PC-3 (cell line): ENCODE results near the gene NOD1. TPM values are rescaled to one million over a fixed set of nuclear protein-coding genes. Genes with fewer than 3 reads are reported as not detected.

Source experiments
- ATAC-seq: fragments of 200-7000 bp; cut with Tn5 transposase; 2 replicates; pipeline ENCODE4 v1.9.1; 2020; ENCODE audit warnings: mild to moderate bottlenecking, moderate library complexity
- BruUV-seq: library from RNA; stranded (reverse); fragments of 400-500 nt; replicated peaks from 2 replicates; lab custom pipeline; 2021; lab: Mats Ljungman, UMichigan
- CTCF ChIA-PET: fragments of 300-600 bp; sonication (Branson Sonifier 250); formaldehyde crosslinking; loops from one replicate; lab custom pipeline; 2022; ENCODE audit warnings: antibody characterized with exemption; lab: Charles Lee
- POLR2A ChIA-PET: fragments of 300-600 bp; sonication (Branson Sonifier 250); formaldehyde crosslinking; loops from one replicate; lab custom pipeline; 2022; ENCODE audit warnings: antibody characterized with exemption; ENCODE audit not compliant: unreplicated experiment; lab: Charles Lee
- DNase-seq: peaks from one replicate; pipeline ENCODE4 v3.0.0-alpha.2; 2015
- H2AFZ ChIP-seq: fragments of 300-600 bp; sonication (generic); 2 replicates; pipeline ENCODE4 v1.6.0; 2016; ENCODE audit warnings: antibody characterized with exemption, low read length
- H3F3A ChIP-seq: fragments of 300-600 bp; sonication (generic); one replicate; pipeline ENCODE4 v1.6.0; 2017; ENCODE audit warnings: antibody characterized with exemption, low read length, control low read depth, mild to moderate bottlenecking; ENCODE audit not compliant: unreplicated experiment
- H3K27ac ChIP-seq: fragments of 300-600 bp; sonication (generic); 2 replicates; pipeline ENCODE4 v1.5.1; 2016; ENCODE audit warnings: mild to moderate bottlenecking, low read length
- H3K27me3 ChIP-seq: fragments of 300-600 bp; sonication (generic); 2 replicates; pipeline ENCODE4 v1.6.1; 2016; ENCODE audit warnings: low read length, mixed read lengths
- H3K36me3 ChIP-seq: fragments of 300-600 bp; sonication (generic); 2 replicates; pipeline ENCODE4 v1.6.1; 2016; ENCODE audit warnings: low read depth, mixed run types, low read length, mixed read lengths
- H3K4me1 ChIP-seq: fragments of 300-600 bp; sonication (generic); 2 replicates; pipeline ENCODE4 v1.5.1; 2016; ENCODE audit warnings: low read length; ENCODE audit not compliant: insufficient read depth
- H3K4me2 ChIP-seq: fragments of 300-600 bp; sonication (generic); 2 replicates; pipeline ENCODE4 v1.6.0; 2016; ENCODE audit warnings: low read length
- H3K4me3 ChIP-seq: fragments of 300-600 bp; sonication (generic); 2 replicates; pipeline ENCODE4 v1.5.1; 2016; ENCODE audit warnings: mild to moderate bottlenecking, low read length, mixed read lengths
- H3K79me2 ChIP-seq: fragments of 300-600 bp; sonication (generic); 2 replicates; pipeline ENCODE4 v1.6.1; 2017; ENCODE audit warnings: low read length, mixed read lengths
- H3K9ac ChIP-seq: fragments of 300-600 bp; sonication (generic); 2 replicates; pipeline ENCODE4 v1.6.0; 2016; ENCODE audit warnings: mild to moderate bottlenecking, low read length
- H3K9me2 ChIP-seq: fragments of 300-600 bp; sonication (generic); replicated peaks from 2 replicates; pipeline ENCODE4 v1.6.1; 2016; ENCODE audit warnings: mixed run types, low read length, mixed read lengths
- H3K9me3 ChIP-seq: fragments of 300-600 bp; sonication (generic); 2 replicates; pipeline ENCODE4 v1.6.1; 2016; ENCODE audit warnings: low read length, mixed read lengths
- H4K20me1 ChIP-seq: fragments of 300-600 bp; sonication (generic); 2 replicates; pipeline ENCODE4 v1.6.1; 2016; ENCODE audit warnings: low read length, mixed read lengths
- CTCF ChIP-seq: fragments of 300-600 bp; sonication (generic); conservative IDR thresholded peaks from 2 replicates; pipeline ENCODE4 v1.5.1; 2017; ENCODE audit warnings: antibody characterized with exemption, low read depth, mild to moderate bottlenecking, low read length
- EZH2 ChIP-seq: fragments of 300-600 bp; sonication (generic); IDR thresholded peaks from one replicate; pipeline ENCODE4 v1.6.1; 2017; ENCODE audit warnings: antibody characterized with exemption, mild to moderate bottlenecking, low read length; ENCODE audit not compliant: unreplicated experiment
- EZH2phosphoT487 ChIP-seq: fragments of 300-600 bp; sonication (generic); IDR thresholded peaks from 2 replicates; pipeline ENCODE4 v1.6.1; 2018; ENCODE audit warnings: mild to moderate bottlenecking, antibody characterized with exemption, low read length, borderline replicate concordance
- intact Hi-C: fragments of 100-400 bp; cut with micrococcal nuclease; formaldehyde crosslinking; loops from 2 replicates; pipeline ENCODE4 v1.9.0; 2023
- total RNA-seq: library from RNA; depleted of rRNA; stranded (reverse); fragments of >200 nt; gene quantifications from 2 replicates; pipeline ENCODE4 v1.2.3, GENCODE V29; 2014

NOD1 gene
- total RNA-seq, 1 experiment from 2014 or later: 5.9 TPM

DNA sequence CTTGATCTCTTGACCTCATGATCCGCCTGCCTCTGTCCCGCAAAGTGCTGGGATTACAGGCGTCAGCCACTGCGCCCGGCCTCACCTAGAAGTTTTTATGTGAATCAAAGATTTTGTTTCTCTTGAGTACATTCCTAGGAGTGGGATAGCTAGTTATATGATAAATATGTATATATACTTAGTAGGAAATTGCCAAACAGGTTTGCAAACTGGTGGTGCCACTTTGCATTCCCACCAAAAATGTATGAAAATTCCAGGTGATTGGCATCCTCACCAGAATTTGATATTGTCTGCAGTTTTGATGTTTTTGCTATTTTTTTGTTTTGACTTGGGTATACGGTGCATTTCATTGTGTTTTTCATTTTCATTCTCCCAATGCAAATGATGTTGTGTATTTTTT is 86.8 kb downstream of the NOD1 start:
- CTCF ChIA-PET: no interaction called here
- no peaks in the 10 kb centered on the region for H3K27me3 ChIP-seq
- no peak overlapping the region for H2AFZ ChIP-seq
- no peak overlapping the region for H3K4me2 ChIP-seq
- H3K9ac ChIP-seq: no peak overlapping the region
- no peaks in the 10 kb centered on the region for H3K9me2 ChIP-seq
- H3F3A ChIP-seq: no peaks in the 10 kb centered on the region
- no peak overlapping the region for H3K4me3 ChIP-seq
- H3K27ac ChIP-seq: no peak overlapping the region
- H3K9me3 ChIP-seq: no peaks in the 10 kb centered on the region
- BruUV-seq: no TSS peak
- no peak for TF ChIP-seq CTCF
- no peak for TF ChIP-seq EZH2phosphoT487
- TF ChIP-seq EZH2: no peak
- no peak for ATAC-seq
- H3K36me3 ChIP-seq: no peaks in the 10 kb centered on the region
- H3K4me1 ChIP-seq: peaks cover 11% of the 10 kb centered on the region; the same call in 1 of the 2 replicates
- intact Hi-C loops: no loop called here
- POLR2A ChIA-PET: no interaction called here
- H3K79me2 ChIP-seq: no peaks in the 10 kb centered on the region
- H4K20me1 ChIP-seq: no peaks in the 10 kb centered on the region
- DNase-seq: peak; percentile 60

DNA sequence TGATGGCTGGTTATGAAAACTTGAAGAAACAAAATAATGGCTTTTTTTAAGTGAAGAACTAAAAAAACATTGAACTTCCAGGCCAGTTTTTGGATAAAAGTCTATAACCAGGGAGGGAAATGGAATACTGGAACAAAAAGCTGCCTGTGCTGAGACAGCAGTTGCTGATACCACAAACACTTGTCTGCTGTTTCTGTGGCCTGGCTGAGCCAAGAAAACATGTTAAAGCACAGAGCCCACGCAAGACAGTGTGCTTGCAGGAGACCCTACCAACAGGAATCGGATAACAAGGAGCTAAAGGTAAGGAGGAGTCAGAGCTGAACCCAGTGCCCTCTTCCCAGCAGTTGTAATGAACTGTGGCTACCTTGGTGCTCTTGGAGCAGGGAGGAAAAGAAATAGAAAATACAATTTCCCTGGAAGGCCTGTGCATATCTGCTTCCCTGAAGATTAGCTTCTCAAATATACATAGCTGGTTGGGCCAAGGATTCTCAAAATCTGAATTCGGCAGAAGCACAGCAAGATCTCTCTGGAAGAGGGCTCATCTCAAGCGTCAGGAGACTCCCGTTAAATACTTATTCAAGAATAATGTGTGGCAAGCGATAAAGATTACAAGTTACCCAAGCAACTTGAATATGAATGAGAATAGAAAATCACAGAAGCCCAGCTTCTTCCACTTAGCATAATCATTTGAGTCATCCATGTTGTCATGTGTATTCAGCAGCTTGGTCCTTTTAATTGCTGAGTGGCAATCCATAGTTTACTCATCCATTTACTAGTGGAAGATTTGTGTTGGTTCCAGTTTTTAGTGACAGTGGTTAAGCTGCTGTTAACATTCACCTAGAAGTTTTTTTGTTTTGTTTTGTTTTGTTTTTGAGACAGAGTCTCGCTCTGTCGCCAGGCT is 87.6 kb downstream of the NOD1 start:
- ChIA-PET POLR2A (no interaction called here), CTCF (no interaction called here)
- DNase-seq: no peak
- BruUV-seq: no TSS peak
- no peaks in the 10 kb centered on the region for H3K36me3 ChIP-seq
- no peaks in the 10 kb centered on the region for H3K79me2 ChIP-seq
- no peaks in the 10 kb centered on the region for H3F3A ChIP-seq
- H2AFZ ChIP-seq: no peak overlapping the region
- no peaks in the 10 kb centered on the region for H3K9me3 ChIP-seq
- no peaks in the 10 kb centered on the region for H3K9me2 ChIP-seq
- H3K4me2 ChIP-seq: no peak overlapping the region
- H3K27ac ChIP-seq: no peak overlapping the region
- no peak overlapping the region for H3K4me3 ChIP-seq
- TF ChIP-seq EZH2phosphoT487: no peak
- no peak for TF ChIP-seq CTCF
- TF ChIP-seq EZH2: no peak
- intact Hi-C loops: no loop called here
- H3K4me1 ChIP-seq: peaks cover 11% of the 10 kb centered on the region; the same call in 1 of the 2 replicates
- no peaks in the 10 kb centered on the region for H4K20me1 ChIP-seq
- no peak overlapping the region for H3K9ac ChIP-seq
- ATAC-seq: no peak
- no peaks in the 10 kb centered on the region for H3K27me3 ChIP-seq

DNA sequence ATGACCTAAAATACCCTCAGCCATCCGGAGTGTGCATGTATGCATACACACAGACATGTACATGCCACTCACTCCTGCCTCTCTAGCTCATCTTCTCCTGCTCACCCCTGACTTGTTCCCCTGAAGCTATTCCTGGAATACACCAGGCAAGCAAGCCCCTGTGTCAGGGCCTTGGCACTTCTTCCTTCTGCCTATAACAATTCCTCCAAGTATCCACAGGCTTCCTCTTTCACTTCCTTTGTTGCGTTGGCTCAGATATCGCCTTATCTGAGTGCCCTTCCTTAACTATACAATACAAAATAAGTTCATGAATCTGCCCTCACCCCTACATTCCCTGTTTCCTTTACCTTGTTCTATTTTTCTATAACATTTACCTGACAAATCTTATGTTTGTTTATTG is 88.8 kb downstream of the NOD1 start:
- H3K9ac ChIP-seq: no peak overlapping the region
- no peak overlapping the region for H3K27ac ChIP-seq
- DNase-seq: no peak
- no peaks in the 10 kb centered on the region for H3K27me3 ChIP-seq
- POLR2A ChIA-PET: no interaction called here
- H3K4me1 ChIP-seq: peaks cover 11% of the 10 kb centered on the region; the same call in 1 of the 2 replicates
- no peaks in the 10 kb centered on the region for H3F3A ChIP-seq
- no TSS peak for BruUV-seq
- no peaks in the 10 kb centered on the region for H3K36me3 ChIP-seq
- no peak overlapping the region for H3K4me2 ChIP-seq
- no peaks in the 10 kb centered on the region for H3K79me2 ChIP-seq
- H3K9me2 ChIP-seq: no peaks in the 10 kb centered on the region
- H4K20me1 ChIP-seq: no peaks in the 10 kb centered on the region
- CTCF ChIA-PET: no interaction called here
- no peak overlapping the region for H3K4me3 ChIP-seq
- H3K9me3 ChIP-seq: no peaks in the 10 kb centered on the region
- H2AFZ ChIP-seq: no peak overlapping the region
- TF ChIP-seq EZH2 (no peak), CTCF (no peak)
- no peak for ATAC-seq
- intact Hi-C loops: no loop called here
